GM10248 (cell line): ENCODE measurements around the gene SH3PXD2A.

ENCODE experiments used
- CTCF ChIA-PET: fragments of 300-600 bp; sonication (Branson Sonifier 250); formaldehyde crosslinking; extraction: SDS; loops from one replicate; lab custom pipeline; 2021; ENCODE audit warnings: antibody characterized with exemption; lab: Yijun Ruan, JAX
- POLR2A ChIA-PET: fragments of 350-650 bp; sonication (Branson Sonifier 250); formaldehyde crosslinking; extraction: SDS; loops from one replicate; lab custom pipeline; 2020; ENCODE audit warnings: antibody characterized with exemption; lab: Yijun Ruan, JAX
- DNase-seq: peaks from one replicate; pipeline ENCODE4 v3.0.0; 2012; ENCODE audit errors: extremely low spot score
- CTCF ChIP-seq: IDR thresholded peaks from 2 replicates; pipeline ENCODE4 v1.5.1; 2012; ENCODE audit warnings: mild to moderate bottlenecking, low read depth; ENCODE audit errors: extremely low read depth, missing control alignments, control extremely low read depth

Gene SH3PXD2A

GRCh38 chr10:103703941-103704919, 151.1 kb downstream of the SH3PXD2A start:
- DNase-seq, result no peak
- POLR2A ChIA-PET, result no interaction called here
- no peak for TF ChIP-seq CTCF
- CTCF ChIA-PET, result interaction anchor here (1.2 to 3.9 kb wide), 5 partner anchors 7 to 18 kb away, joined by 3 to 31 read pairs (median 4); no protein-coding TSS in a partner anchor

GRCh38 chr10:103701380-103702222, 153.8 kb downstream of the SH3PXD2A start:
- POLR2A ChIA-PET, result no interaction called here
- CTCF ChIA-PET, result interaction anchor here (3.8 to 3.9 kb wide), 2 partner anchors 12 to 15 kb away, joined by 19 to 31 read pairs; no protein-coding TSS in a partner anchor
- no peak for TF ChIP-seq CTCF

GRCh38 chr10:103700436-103700715, 155.0 kb downstream of the SH3PXD2A start:
- DNase-seq, result no peak
- POLR2A ChIA-PET, result no interaction called here
- CTCF ChIA-PET, result interaction anchor here (1.0 to 7.0 kb wide), 2 partner anchors 9 to 15 kb away, joined by 3 to 69 read pairs; no protein-coding TSS in a partner anchor
- no peak for TF ChIP-seq CTCF

More at GRCh38 chr10:103701380-103702222, 153.8 kb downstream of the SH3PXD2A start:
- no peak for DNase-seq

- ChIA-PET CTCF (interaction anchor here (1.0 to 7.0 kb wide), 2 partner anchors 9 to 14 kb away, joined by 3 to 69 read pairs; no protein-coding TSS in a partner anchor), POLR2A (no interaction called here)
- no peak for DNase-seq
- no peak for TF ChIP-seq CTCF
These were observed 155.6 kb downstream of the SH3PXD2A start for GRCh38 chr10:103699611-103700435.

GRCh38 chr10:103698266-103698665, 157.1 kb downstream of the SH3PXD2A start:
- TF ChIP-seq CTCF, result no peak
- CTCF ChIA-PET, result interaction anchor here (0.8 to 7.0 kb wide), 3 partner anchors 13 to 92 kb away, joined by 3 to 69 read pairs (median 3); no protein-coding TSS in a partner anchor
- POLR2A ChIA-PET, result no interaction called here
- no peak for DNase-seq
